SK-N-SH treated with all-trans-retinoic acid at 6 μM for 48 hours (cell line): Measurements from ENCODE around the gene DNM2.

Source experiments
- ARNTL ChIP-seq: fragments of 450-650 bp; formaldehyde crosslinking; IDR thresholded peaks from 2 replicates; pipeline ENCODE4 v1.5.0; 2020; ENCODE audit warnings: low read depth, mild to moderate bottlenecking, moderate library complexity, borderline replicate concordance
- BACH2 ChIP-seq: fragments of 250-450 bp; sonication (Bioruptor Pico); IDR thresholded peaks from 2 replicates; pipeline ENCODE4 v1.9.0; 2021; ENCODE audit warnings: mild to moderate bottlenecking, borderline replicate concordance
- CREB5 ChIP-seq: fragments of 250-450 bp; sonication (Bioruptor Pico); IDR thresholded peaks from 2 replicates; pipeline ENCODE4 v1.5.1; 2020; ENCODE audit warnings: low read depth, mild to moderate bottlenecking, moderate library complexity
- ESRRG ChIP-seq: fragments of 250-450 bp; sonication (Bioruptor Pico); IDR thresholded peaks from 2 replicates; pipeline ENCODE4 v1.6.1; 2021; ENCODE audit warnings: mild to moderate bottlenecking
- SNAI2 ChIP-seq: fragments of 250-450 bp; sonication (Bioruptor Pico); IDR thresholded peaks from 2 replicates; pipeline ENCODE4 v1.5.0; 2020; ENCODE audit warnings: mild to moderate bottlenecking, moderate library complexity
- TCF4 ChIP-seq: fragments of 250-450 bp; sonication (Bioruptor Pico); IDR thresholded peaks from 2 replicates; pipeline ENCODE4 v1.8.0; 2021; ENCODE audit warnings: mild to moderate bottlenecking, moderate library complexity, borderline replicate concordance
- ZFP30 ChIP-seq: fragments of 450-650 bp; formaldehyde crosslinking; IDR thresholded peaks from 2 replicates; pipeline ENCODE4 v1.5.0; 2022; ENCODE audit warnings: mild to moderate bottlenecking, moderate library complexity
- ZNF565 ChIP-seq: fragments of 450-650 bp; formaldehyde crosslinking; conservative IDR thresholded peaks from 2 replicates; pipeline ENCODE4 v1.5.0; 2020; ENCODE audit warnings: low read depth, mild to moderate bottlenecking, moderate library complexity

DNA sequence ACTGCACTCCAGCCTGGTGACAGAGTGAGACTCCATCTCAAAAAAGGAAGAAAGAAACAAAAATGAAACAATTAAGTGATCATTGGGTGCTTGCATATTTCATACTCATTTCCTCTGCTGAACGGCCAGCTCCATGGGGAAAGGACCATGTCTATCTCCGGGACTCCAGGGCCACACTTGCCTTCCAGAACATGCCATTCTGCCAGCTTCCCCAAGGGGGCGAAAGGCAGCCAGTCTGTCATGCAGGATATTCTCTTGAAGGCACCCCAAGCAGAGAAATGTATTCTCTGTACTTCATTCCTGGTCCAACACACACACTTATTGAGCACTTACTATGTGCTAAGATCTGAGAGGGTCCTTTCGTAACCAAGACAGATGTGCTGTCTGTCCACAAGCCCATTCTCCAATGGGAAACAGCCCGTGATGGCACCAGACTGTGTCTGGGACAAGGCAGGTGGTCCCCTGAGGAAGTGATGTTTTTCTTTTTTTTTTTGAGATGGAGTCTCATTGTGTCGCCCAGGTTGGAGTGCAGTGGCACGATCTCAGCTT is 143.3 kb downstream of the DNM2 start:
- TF ChIP-seq BACH2 (CRISPR knock-in tag): no peak
- TF ChIP-seq CREB5 (CRISPR knock-in tag): no peak
- TF ChIP-seq SNAI2 (CRISPR knock-in tag): no peak
- no peak for TF ChIP-seq ARNTL (CRISPR knock-in tag)
- TF ChIP-seq ZNF565 (CRISPR knock-in tag): no peak
- TF ChIP-seq ESRRG: no peak
- TF ChIP-seq ZFP30: no peak
- TF ChIP-seq TCF4: no peak
